Ascending aorta (tissue), 2 donors: ENCODE results near the gene SIVA1. TPM values are rescaled to one million over a fixed set of nuclear protein-coding genes. Genes with fewer than 3 reads are reported as not detected.

Experiments used
- DNase-seq, 2 donors: peaks; one replicate each; pipeline ENCODE4 v3.0.0-alpha.2; 2019; ENCODE audit warnings: low spot score in 2 of 2
- H3K27ac ChIP-seq, 2 donors: fragments of 200-600 bp; sonication (generic); one replicate each; pipeline ENCODE4 v1.5.1; 2016 to 2017; ENCODE audit warnings: mild to moderate bottlenecking in 1 of 2
- H3K27me3 ChIP-seq: fragments of 200-600 bp; sonication (generic); one replicate; pipeline ENCODE4 v1.5.1; 2017
- H3K36me3 ChIP-seq, 2 donors: fragments of 200-600 bp; sonication (generic); one replicate each; pipeline ENCODE4 v1.5.1; 2016
- H3K4me1 ChIP-seq, 2 donors: fragments of 200-600 bp; sonication (generic); one replicate each; pipeline ENCODE4 v1.5.1; 2016 to 2017; ENCODE audit warnings: mild to moderate bottlenecking in 1 of 2
- H3K4me3 ChIP-seq, 2 donors: fragments of 200-600 bp; sonication (generic); one replicate each; pipeline ENCODE4 v1.5.1; 2016 to 2017; ENCODE audit warnings: mild to moderate bottlenecking in 1 of 2
- H3K9me3 ChIP-seq, 2 donors: fragments of 200-600 bp; sonication (generic); one replicate each; pipeline ENCODE4 v1.5.1; 2016
- intact Hi-C: fragments of 100-400 bp; cut with DNase I; formaldehyde crosslinking; loops from one replicate; pipeline ENCODE4 v1.15.1; 2023
- total RNA-seq: library from RNA; depleted of rRNA; stranded (reverse); fragments of >200 nt; gene quantifications from one replicate; pipeline ENCODE4 v1.1.0, GENCODE V29; 2016
- TF ChIP-seq, protein P1 (sequence below), 3 experiments: fragments of 200-600 bp in 2 of 3; fragments of 450-650 bp in 1 of 3; sonication (generic) in 2 of 3; IDR thresholded peaks; one replicate each; pipeline ENCODE4 v1.5.1; 2016 to 2019; ENCODE audit warnings: antibody characterized with exemption in 3 of 3, mild to moderate bottlenecking in 1 of 3, moderate library complexity in 1 of 3

The SIVA1 gene
- total RNA-seq, 1 donor from 2014 or later, result 410 TPM

DNA sequence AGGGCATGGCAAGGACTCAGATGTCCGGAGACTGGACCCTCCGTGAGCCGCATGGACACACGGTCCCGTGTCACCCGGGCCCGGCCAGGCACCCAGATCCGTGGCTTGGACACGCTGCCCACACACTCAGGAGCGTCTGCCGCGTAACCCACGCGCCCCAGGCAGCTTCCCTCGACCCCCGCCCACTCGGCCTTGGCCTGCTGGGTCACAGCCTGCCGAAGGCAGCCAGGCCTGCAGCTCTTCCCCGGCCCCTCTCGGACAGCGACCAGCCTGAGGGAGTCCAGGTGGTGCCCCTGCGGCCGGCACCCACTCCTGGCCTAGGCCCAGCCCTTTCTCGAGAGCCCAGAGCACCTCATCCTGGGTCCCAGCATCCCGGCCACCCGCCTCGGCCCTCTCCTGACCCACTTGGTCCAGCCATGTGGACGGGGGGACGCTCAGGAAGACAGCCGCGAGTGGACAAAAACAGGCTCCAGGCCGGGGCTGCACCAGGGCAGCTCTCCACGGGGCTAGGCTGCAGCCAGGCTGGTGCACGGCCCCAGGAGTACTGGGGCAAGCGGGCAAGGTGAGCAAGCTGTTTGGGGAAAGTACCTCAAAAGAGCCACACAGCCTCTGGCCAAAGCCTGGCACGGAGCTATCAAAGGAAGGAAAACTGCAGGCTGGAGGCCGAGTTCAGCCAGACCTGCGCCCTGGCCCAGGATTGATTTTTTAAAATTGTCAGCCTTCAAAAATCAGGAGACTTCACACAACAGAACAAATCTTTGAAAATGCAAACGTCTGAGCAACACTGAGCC, 36.1 kb downstream of the SIVA1 start:
- no peaks in the 10 kb centered on the region for H3K9me3 ChIP-seq
- no peaks in the 10 kb centered on the region for H3K27me3 ChIP-seq
- no peak overlapping the region for H3K4me3 ChIP-seq
- H3K27ac ChIP-seq, result no peak overlapping the region
- H3K4me1 ChIP-seq, result peaks cover 28 to 49% of the 10 kb centered on the region in 2 donors
- H3K36me3 ChIP-seq, result peaks cover 7 to 14% of the 10 kb centered on the region in 2 donors
- intact Hi-C loops, result no loop called here
- TF ChIP-seq, protein P1, sequence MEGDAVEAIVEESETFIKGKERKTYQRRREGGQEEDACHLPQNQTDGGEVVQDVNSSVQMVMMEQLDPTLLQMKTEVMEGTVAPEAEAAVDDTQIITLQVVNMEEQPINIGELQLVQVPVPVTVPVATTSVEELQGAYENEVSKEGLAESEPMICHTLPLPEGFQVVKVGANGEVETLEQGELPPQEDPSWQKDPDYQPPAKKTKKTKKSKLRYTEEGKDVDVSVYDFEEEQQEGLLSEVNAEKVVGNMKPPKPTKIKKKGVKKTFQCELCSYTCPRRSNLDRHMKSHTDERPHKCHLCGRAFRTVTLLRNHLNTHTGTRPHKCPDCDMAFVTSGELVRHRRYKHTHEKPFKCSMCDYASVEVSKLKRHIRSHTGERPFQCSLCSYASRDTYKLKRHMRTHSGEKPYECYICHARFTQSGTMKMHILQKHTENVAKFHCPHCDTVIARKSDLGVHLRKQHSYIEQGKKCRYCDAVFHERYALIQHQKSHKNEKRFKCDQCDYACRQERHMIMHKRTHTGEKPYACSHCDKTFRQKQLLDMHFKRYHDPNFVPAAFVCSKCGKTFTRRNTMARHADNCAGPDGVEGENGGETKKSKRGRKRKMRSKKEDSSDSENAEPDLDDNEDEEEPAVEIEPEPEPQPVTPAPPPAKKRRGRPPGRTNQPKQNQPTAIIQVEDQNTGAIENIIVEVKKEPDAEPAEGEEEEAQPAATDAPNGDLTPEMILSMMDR (IDR thresholded peaks at IDR 0.05), result no peak
- DNase-seq, result no peak

DNA sequence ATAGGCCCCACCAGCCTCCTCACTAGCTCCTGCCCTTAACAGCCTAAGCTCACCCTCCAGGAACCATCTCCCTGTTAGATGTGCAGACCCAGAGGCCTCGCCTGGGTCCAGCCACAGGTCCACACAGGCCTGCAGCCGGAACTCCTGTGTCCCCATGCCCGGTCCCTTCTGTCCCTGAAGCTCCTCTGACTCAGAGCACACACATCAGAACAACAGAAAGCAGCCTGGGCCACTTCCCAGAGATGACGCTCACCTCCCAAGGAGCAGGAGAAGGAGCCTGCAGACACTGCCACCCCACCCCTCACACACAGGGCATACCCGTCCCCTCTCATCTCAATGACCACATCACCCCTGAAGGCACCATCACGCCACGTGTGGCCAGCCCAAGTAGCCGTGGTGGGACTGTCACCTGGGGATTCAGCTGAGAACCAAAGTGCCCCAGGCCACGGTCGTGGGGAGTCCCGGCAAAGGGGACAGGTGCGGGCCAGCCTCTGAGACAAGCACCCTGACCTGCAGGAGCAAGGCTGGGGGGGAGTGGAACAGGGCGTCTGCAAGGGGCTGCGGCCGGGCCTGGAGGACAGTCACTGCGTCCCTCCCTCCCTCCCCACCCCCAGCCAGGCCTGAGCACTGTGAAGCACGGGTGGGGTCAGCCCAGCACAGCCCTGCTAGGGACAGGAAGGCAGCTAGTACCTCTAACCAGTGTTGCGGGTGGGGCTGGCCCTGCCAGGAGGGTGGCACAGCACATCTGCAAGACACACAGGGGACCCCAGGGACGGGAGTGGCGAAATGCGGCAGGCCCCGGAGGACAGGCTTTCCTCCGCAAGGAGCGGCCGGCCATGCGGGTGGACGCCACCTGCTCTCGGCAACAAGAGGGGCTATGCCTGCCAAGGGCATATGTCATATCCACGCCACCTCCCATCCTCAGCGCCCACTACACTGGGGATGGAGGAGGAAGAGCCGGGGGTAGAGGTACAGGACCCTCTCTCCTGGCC, 37.1 kb downstream of the SIVA1 start:
- Histone ChIP-seq H3K4me3 (no peak overlapping the region), H3K27me3 (no peaks in the 10 kb centered on the region), H3K36me3 (peaks cover 7 to 14% of the 10 kb centered on the region in 2 donors), H3K4me1 (peaks cover 31 to 50% of the 10 kb centered on the region in 2 donors), H3K9me3 (no peaks in the 10 kb centered on the region), H3K27ac (no peak overlapping the region)
- TF ChIP-seq, protein P1 (IDR thresholded peaks at IDR 0.05), result no peak
- intact Hi-C loops, result no loop called here
- no peak for DNase-seq

DNA sequence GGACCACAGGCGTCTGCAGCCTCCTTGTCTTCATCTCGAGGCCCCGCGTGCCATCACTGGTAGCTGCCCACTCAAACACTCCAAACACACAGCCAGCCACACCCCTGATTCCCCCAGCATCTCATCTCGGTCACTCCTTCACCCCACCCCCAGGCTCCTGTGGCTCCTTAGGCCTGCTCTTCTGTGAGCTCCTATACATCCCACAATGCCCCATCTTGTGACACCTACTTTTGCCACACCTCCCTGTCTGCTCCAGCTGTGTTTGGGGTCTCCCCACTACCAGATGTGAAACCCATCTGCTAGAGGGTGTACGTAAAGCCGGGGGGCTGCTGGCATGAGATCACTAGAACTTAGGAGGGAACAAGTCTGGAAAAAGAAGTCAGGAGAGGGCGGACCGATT, 38.5 kb downstream of the SIVA1 start:
- no peaks in the 10 kb centered on the region for H3K9me3 ChIP-seq
- no peak overlapping the region for H3K4me3 ChIP-seq
- no peaks in the 10 kb centered on the region for H3K27me3 ChIP-seq
- no peak overlapping the region for H3K27ac ChIP-seq
- peaks cover 7 to 14% of the 10 kb centered on the region in 2 donors for H3K36me3 ChIP-seq
- intact Hi-C loops, result no loop called here
- peaks cover 30 to 52% of the 10 kb centered on the region in 2 donors for H3K4me1 ChIP-seq
- no peak for DNase-seq
- TF ChIP-seq, protein P1 (IDR thresholded peaks at IDR 0.05), result no peak

DNA sequence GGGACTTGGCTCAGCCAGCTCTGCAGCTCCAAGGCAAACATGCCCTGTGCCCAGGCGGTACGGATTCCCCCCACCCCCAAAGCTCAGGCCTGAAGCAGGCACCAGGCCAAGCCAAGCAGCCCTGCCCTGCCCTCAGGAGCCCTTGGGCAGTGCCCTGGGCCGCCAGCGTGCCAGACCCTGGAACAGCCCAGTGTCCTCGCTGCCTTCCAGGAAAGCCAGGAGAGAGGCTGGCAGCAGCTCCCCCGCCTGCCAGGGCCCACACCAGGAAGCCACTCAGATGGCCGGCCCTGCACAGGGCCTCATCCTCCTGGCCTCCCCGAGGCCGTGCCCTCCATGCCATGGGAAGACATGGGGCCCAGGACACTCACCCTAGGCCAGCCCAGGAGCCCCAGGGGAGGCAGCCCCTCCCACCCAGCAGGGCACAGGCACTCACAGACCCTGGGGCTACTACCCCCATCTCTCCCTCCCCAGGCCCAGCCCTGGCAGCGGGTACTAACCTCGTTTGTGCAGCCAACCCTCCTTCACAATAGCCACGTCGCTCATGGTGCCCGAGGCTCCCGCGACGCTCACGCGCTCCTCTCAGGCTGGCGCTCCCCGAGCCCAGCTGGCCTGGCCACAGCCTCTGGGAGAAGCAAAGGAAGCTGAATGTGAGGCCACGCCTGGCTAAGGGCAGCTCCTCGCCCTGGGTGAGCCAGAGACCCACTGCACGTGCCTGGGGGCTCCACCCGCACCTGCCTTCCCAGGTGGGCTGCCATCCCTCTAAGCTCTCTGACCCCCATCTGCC, 39.3 kb downstream of the SIVA1 start:
- H3K27me3 ChIP-seq, result no peaks in the 10 kb centered on the region
- TF ChIP-seq, protein P1 (IDR thresholded peaks at IDR 0.05), result no peak
- H3K36me3 ChIP-seq, result peaks cover 7 to 14% of the 10 kb centered on the region in 2 donors
- peak overlapping the region; percentile 51 to 54 for H3K27ac ChIP-seq
- peak overlapping the region in 1 of 2 donors; percentile 97 for H3K4me3 ChIP-seq
- no peaks in the 10 kb centered on the region for H3K9me3 ChIP-seq
- DNase-seq, result peak in 1 of 2 donors; percentile 77
- H3K4me1 ChIP-seq, result peaks cover 25 to 43% of the 10 kb centered on the region in 2 donors
- intact Hi-C loops, result no loop called here
